Prostate gland (tissue), 2 donors: Measurements from ENCODE around the gene CSGALNACT2. TPM values are rescaled to one million over a fixed set of nuclear protein-coding genes. Genes with fewer than 3 reads are reported as not detected.
A peak's percentile ranks its signal among the peaks of the same experiment; 100 is the strongest.

Experiments
- DNase-seq: peaks from one replicate; pipeline ENCODE4 v3.0.0-alpha.2; 2019; ENCODE audit warnings: low spot score
- H3K27ac ChIP-seq, 2 donors: fragments of 200-600 bp; sonication (generic); 2 replicates each; pipeline ENCODE4 v1.5.1; 2017 to 2019
- H3K27me3 ChIP-seq: fragments of 200-600 bp; sonication (generic); replicated peaks from 2 replicates; pipeline ENCODE4 v1.5.1; 2019; ENCODE audit not compliant: insufficient read depth
- H3K36me3 ChIP-seq, 2 donors: fragments of 200-600 bp; sonication (generic); 1 replicate in 1 of 2; 2 replicates in 1 of 2; pipeline versions ENCODE4 v1.5.1 to v1.8.1; 2017 to 2019
- H3K4me1 ChIP-seq: fragments of 200-600 bp; sonication (generic); replicated peaks from 2 replicates; pipeline ENCODE4 v1.5.1; 2019
- H3K4me3 ChIP-seq, 2 donors: fragments of 200-600 bp; sonication (generic); 2 replicates each; pipeline ENCODE4 v1.5.1; 2017 to 2019
- H3K9me3 ChIP-seq: fragments of 200-600 bp; sonication (generic); 2 replicates; pipeline ENCODE4 v1.5.1; 2017
- CTCF ChIP-seq, 4 experiments: fragments of 200-600 bp in 2 of 4; fragments of 450-650 bp in 2 of 4; sonication (generic) in 2 of 4; IDR thresholded peaks; 1 replicate in 3 of 4; 2 replicates in 1 of 4; pipeline ENCODE4 v1.5.1; 2016 to 2019; ENCODE audit warnings: antibody characterized with exemption in 4 of 4, mild to moderate bottlenecking in 2 of 4, moderate library complexity in 2 of 4
- POLR2A ChIP-seq: fragments of 450-650 bp; IDR thresholded peaks from one replicate; pipeline ENCODE4 v1.6.1; 2016; ENCODE audit warnings: antibody characterized with exemption, mild to moderate bottlenecking
- POLR2AphosphoS5 ChIP-seq: sonication (generic); formaldehyde crosslinking; IDR thresholded peaks from one replicate; pipeline ENCODE4 v1.6.1; 2017; ENCODE audit warnings: antibody characterized with exemption
- WGBS: methylation state at CpG from one replicate; pipeline ENCODE4 v1.1.5; 2018; 5-methylcytosine and 5-hydroxymethylcytosine counted together
- intact Hi-C: fragments of 100-400 bp; cut with DNase I; formaldehyde crosslinking; loops from one replicate; pipeline ENCODE4 v1.14.2; 2022
- total RNA-seq, 2 donors: library from RNA; depleted of rRNA; stranded (reverse); fragments of >200 nt; gene quantifications; one replicate each; pipeline ENCODE4 v1.1.0, GENCODE V29; 2016

The CSGALNACT2 gene
- total RNA-seq, 2 donors from 2014 or later: 10.0 to 15.9 TPM

- H3K27me3 ChIP-seq: no peaks in the 10 kb centered on the region
- no peaks in the 10 kb centered on the region for H3K36me3 ChIP-seq
- DNase-seq: no peak
- 86% methylated on average over 19 of the region's 19 CpGs for WGBS
- H3K9me3 ChIP-seq: no peaks in the 10 kb centered on the region
- no peak overlapping the region for H3K4me3 ChIP-seq
- no peaks in the 10 kb centered on the region for H3K4me1 ChIP-seq
- intact Hi-C loops: no loop called here
- H3K27ac ChIP-seq: no peak overlapping the region
- TF ChIP-seq CTCF (IDR thresholded peaks at IDR 0.05) (no peak), POLR2A (no peak), POLR2AphosphoS5 (no peak)
Observed at GRCh38 chr10:43102063-43102828, 36.0 kb upstream of the CSGALNACT2 start.

DNA sequence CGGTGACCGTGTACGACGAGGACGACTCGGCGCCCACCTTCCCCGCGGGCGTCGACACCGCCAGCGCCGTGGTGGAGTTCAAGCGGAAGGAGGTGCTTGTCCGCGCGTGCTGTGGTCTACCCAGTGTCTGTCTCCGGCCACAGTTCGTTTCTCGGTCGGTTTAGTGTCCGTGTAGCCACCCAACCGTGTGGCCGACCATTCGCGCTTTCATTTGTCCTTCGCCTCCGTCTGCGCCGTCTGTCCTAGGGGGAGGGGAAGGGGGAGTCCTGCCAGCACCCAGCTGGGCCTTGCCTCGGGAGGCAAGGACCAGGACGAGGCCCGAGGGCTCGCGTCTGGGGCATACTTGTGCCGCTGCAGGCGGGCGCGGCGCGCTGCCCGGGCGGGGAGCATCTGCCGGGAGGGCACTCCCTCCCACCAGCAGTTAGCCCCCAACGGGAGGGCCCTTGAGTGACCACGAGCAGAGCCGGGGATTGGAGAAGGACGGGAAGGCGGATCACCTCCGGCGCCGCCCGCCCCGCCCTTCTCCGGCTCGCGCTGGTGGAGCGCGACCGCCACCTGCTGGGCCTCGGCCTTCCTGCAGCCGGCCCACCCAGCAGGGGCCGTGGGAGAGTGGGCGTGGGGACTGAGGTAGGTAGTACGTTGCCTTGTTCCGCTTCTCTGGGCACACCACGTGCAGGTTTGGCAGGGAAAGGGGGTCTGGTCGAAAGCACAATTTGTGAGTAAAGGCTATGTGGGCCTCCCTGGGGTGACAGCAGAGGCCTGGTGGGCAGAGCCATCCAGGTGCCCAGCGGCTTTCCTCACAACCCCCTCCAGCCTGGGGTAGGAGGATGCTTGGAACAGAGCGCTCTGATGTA is 32.9 kb upstream of the CSGALNACT2 start:
- Histone ChIP-seq H3K27me3 (no peaks in the 10 kb centered on the region), H3K4me1 (no peaks in the 10 kb centered on the region), H3K4me3 (peak overlapping the region; percentile 43 to 45), H3K9me3 (no peaks in the 10 kb centered on the region), H3K27ac (no peak overlapping the region), H3K36me3 (no peaks in the 10 kb centered on the region)
- TF ChIP-seq CTCF (IDR thresholded peaks at IDR 0.05) (peak; percentile 98 to 99 (median 99)), POLR2A (no peak), POLR2AphosphoS5 (peak; percentile 59)
- 3% methylated on average over 69 of the region's 71 CpGs for WGBS
- intact Hi-C loops: loop anchor here (2.0 to 5.0 kb wide), 2 partner anchors 233 to 353 kb away; no protein-coding TSS in a partner anchor
- DNase-seq: peak; percentile 55

- DNase-seq: no peak
- intact Hi-C loops: loop anchor here (2.0 to 5.0 kb wide), 3 partner anchors 233 to 354 kb away; no protein-coding TSS in a partner anchor
Observed at GRCh38 chr10:43105956-43106229, 32.4 kb upstream of the CSGALNACT2 start.

DNA sequence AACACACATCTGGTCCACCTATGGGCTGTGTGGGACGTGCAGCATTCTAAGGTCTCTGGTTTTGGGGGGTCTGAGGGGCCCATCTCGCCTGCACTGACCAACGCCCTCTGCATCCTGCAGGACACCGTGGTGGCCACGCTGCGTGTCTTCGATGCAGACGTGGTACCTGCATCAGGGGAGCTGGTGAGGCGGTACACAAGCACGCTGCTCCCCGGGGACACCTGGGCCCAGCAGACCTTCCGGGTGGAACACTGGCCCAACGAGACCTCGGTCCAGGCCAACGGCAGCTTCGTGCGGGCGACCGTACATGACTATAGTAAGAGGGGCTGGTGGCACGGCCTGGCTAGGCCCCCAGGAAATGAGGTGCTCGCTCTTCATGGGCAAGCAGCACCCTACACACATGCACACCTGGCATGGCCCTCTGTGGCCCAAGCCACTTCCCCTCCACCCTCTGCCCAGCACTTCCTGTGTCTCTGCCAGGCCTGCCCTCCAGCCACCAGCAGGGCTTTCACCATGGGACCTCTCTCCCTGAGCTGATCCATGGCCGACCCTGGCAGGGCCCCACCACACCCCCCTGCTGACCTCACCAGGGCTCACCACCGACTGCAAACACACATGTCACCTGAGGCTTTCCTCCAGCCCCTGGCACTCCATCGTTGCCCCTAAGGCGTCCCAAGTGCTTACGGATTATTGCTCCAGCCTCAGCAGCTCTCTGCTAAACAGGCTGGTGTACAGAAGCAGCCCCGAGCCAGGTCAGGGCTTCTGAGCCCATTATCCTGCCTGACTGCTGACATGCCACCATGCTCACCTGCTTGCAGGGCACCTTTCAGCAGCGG is 31.8 kb upstream of the CSGALNACT2 start:
- Histone ChIP-seq H3K9me3 (no peaks in the 10 kb centered on the region), H3K27me3 (no peaks in the 10 kb centered on the region), H3K27ac (no peak overlapping the region), H3K4me3 (no peak overlapping the region), H3K4me1 (no peaks in the 10 kb centered on the region), H3K36me3 (no peaks in the 10 kb centered on the region)
- TF ChIP-seq POLR2AphosphoS5: no peak
- no peak for TF ChIP-seq POLR2A
- no peak for TF ChIP-seq CTCF (IDR thresholded peaks at IDR 0.05)
- no peak for DNase-seq
- intact Hi-C loops: loop anchor here (2.0 to 5.0 kb wide), 2 partner anchors 240 to 354 kb away; no protein-coding TSS in a partner anchor
- WGBS: 87% methylated on average over 24 of the region's 28 CpGs

More at GRCh38 chr10:43105956-43106229, 32.4 kb upstream of the CSGALNACT2 start:
- no peak for TF ChIP-seq POLR2AphosphoS5
- no peak for TF ChIP-seq CTCF (IDR thresholded peaks at IDR 0.05)
- TF ChIP-seq POLR2A: no peak
- H3K4me1 ChIP-seq: no peaks in the 10 kb centered on the region
- H3K27ac ChIP-seq: no peak overlapping the region
- H3K4me3 ChIP-seq: no peak overlapping the region
- no peaks in the 10 kb centered on the region for H3K27me3 ChIP-seq
- WGBS: 53% methylated on average over 7 of the region's 7 CpGs
- no peaks in the 10 kb centered on the region for H3K36me3 ChIP-seq
- H3K9me3 ChIP-seq: no peaks in the 10 kb centered on the region
